GM21576 (cell line): ENCODE data around the gene SNED1.

Experiments used
- ATAC-seq: cut with Tn5 transposase; IDR thresholded peaks from one replicate; pipeline ENCODE4 v1.9.1; 2021; ENCODE audit warnings: mild to moderate bottlenecking, moderate library complexity; ENCODE audit not compliant: unreplicated experiment

The SNED1 gene

GRCh38 chr2:241123816-241124536 lies 125.6 kb downstream of the SNED1 start:
- no peak for ATAC-seq

GRCh38 chr2:241125626-241126025 lies 127.2 kb downstream of the SNED1 start:
- no peak for ATAC-seq

DNA sequence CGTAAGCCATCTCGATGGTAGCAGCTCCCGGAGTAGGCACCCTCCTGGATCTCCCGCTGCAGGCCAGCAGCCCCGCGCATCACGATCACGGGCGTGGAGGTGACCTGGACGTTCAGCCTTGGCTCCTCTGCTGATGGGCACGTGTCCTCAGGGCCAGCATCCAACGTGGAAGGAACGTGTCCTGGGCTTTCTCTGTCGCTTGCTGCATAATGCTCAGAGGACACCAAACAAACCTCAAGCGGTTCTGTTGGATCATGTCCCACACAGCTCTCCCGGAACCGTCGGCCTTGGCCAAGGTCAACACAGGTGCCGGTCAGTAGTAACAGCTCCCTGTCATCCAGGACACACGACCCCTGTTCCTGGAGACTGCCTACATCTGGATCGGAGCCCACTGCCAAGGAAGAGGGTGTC lies 127.8 kb downstream of the SNED1 start:
- no peak for ATAC-seq

GRCh38 chr2:241126771-241127202 lies 128.4 kb downstream of the SNED1 start:
- no peak for ATAC-seq

DNA sequence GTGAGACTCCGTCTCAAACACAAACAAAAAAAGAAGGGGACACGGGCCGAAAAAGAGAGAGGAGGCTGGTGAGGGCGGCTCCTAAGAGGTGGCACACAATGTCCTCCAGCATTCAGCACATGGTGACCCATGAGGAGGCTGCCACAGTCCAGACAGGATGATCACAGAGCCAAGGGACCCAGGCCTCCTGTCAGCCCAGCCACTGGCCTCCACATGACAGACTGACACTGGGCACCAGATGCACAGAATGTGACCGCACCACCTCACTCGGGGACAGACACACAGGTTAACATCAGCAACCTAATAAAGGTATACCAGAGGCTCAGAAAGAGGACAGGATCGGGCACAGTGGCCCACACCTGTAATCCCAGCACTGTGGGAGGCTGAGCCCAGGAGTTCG lies 129.8 kb downstream of the SNED1 start:
- ATAC-seq: no peak

DNA sequence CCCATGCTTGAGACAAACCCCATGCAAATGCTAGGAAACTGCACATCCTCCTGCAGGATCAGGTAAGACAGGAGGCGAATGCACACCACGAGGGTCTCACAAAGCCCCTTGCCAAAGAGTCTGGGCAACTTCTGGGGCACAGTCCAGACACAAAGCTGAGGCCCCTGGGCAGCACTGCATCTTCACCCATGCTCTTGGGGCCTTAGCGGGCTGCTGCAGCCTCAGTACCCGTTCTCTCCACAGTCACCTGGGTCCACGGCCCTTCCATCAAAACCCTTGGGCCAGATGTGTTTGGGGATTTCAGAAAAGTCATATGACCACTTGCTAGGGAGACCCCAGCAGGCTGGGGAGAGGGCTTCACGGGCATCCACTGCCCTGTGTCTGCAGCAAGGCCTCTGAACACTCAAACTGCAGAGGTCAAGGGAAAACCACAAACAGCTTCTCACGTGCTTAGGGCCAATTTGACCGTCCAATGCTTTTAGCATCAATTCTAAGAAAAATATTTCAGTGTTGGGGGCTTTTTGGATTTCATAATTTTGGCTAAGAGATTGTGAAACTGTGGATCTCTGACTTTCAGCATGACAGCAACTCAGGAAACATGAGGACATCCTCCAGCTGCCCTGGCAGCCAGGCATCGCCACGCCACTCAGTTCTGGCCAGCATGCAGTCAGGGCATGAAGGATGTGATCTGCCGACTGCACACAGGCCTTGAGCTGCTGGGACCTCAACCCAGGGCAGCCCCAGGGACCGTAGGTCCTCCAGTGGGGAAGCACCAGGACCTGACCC lies 130.9 kb downstream of the SNED1 start:
- no peak for ATAC-seq

- no peak for ATAC-seq
Observed at GRCh38 chr2:241130316-241130715, 131.9 kb downstream of the SNED1 start.

- no peak for ATAC-seq
Observed at GRCh38 chr2:241131531-241131930, 133.1 kb downstream of the SNED1 start.

DNA sequence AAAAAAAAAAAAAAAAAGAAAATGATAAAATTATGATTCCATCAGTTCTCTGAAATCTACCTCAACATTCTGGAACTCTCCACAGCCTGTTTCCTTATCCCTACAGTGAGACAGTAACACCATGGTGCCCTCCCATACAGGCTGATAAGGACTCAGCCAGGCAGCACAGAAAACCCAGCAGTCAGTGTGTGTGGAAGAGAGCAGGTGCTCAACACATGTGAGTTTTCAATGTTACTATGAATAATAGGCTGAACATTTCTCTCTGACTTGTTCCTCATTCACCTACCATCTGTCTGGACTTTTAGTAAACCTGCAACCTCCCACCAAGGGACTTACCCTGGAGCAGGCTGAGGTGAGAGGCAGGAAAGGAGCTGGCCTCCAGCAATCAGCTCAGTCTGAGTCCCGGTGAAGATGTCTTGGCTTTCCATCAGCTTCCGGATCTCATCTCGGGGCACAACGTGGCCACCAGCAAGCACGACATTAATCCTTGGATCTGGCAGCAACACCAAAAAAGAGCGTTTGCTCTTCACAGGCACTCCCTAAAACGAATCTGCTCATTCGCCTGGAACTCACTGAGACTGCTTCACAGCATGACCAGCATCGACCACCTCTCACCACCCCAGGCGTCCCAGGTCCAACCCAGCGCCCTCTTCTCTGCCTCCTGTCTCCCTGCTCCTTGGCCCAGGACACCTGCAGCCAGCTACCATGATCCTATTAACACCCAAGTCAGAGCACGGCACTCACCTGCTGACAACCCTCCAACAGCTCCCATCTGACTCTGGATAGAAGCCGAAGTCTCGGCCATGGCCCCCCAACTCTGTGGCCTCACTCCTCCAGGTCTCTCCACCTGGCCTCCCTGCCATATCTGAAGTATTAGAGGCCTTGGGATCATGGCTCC lies 134.4 kb downstream of the SNED1 start:
- ATAC-seq: no peak

GRCh38 chr2:241133436-241133820 lies 135.0 kb downstream of the SNED1 start:
- ATAC-seq: no peak

GRCh38 chr2:241134711-241135110 lies 136.3 kb downstream of the SNED1 start:
- no peak for ATAC-seq

- no peak for ATAC-seq
Observed at GRCh38 chr2:241135737-241136136, 137.3 kb downstream of the SNED1 start.

GRCh38 chr2:241136191-241136590 lies 137.8 kb downstream of the SNED1 start:
- no peak for ATAC-seq

DNA sequence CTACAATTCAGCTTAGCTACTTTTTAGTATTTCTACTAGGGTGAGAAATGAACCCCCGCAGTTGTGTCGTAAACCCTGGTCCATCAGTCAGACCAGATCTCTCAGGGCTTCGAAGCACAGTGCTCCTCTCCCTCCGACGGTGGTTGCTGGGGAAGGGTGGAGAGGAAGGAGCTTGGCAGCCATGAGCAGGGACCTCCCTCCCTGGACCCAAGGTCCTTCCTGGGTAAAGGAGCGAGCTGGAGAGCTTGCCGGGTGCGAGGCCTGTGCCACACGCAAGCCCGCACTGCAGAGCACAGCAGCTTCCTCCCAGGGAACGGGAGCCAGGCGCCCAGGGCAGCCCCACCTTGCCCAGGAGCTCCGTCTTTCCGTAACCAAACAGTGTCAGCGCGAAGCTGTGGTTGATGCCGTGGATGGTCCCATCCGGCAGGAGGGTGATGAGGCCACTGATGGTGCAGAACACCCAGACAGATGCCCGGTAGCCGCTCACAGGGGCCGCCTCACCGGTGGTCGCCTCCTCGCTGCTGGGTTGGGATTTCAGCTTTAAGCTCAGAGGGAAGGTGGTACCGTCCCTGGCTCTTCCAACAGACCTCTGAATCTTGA lies 138.3 kb downstream of the SNED1 start:
- ATAC-seq: no peak

DNA sequence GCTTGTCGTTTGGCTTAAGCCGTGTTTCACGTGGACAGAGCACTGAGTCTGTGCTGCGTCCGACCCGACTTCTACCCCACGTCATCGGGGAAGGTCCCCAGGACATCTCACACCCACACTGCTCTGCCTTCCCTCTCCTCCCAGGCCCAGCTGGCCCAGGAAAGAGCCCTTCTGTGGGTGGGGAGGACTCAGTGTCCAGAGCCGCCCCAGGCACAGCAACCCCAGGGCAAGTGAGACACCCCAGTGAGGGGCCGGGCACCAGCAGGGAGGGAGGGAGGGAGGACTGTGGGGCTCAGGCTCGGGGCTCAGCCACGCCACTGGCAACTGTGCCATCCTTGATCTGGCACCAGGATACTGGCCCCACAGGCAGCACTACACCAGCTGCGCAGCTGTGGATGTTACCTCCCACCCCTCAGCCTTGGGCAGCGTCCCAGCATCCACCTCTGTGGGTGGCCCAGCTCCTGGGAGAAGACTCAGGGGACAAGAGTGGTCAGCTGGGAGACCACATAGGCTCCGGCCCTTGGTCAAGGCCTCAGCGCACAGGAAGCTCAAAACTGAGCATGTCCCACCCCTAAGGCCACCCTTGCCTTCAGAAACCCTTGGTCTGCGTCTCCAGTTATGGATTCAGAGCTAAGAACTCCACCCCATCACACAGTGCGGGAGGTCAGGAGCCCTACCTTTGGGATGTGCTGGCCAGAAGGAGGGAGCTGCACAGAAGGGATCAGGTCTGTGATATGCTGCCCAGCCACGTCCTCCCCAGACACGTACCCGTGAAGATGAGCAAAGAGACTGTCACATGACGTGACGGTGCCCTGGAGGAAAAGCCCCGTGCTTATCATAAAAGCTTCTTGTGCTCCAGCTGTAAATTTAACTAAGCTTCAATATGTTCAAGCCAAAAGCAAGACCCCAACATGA lies 139.1 kb downstream of the SNED1 start:
- no peak for ATAC-seq

DNA sequence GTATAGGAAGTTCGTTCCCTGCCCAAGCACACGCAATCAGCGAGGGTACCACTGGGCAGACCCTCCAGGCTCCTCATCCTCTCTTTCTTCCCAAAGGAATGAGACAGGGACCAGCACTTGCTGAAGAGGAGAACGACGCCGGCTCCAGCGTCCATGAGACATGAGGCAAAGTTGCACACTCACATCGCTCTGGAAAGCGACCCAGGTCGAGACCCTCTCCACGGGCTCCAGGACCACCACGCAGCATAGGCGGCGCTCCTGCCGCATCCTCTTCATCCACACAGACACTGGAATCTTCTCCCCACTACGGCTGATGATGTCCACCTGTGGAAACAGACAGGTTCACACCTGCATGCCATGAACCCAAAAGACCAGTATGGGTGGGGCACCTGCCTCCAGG lies 140.1 kb downstream of the SNED1 start:
- ATAC-seq: no peak

GRCh38 chr2:241139531-241140444 lies 141.4 kb downstream of the SNED1 start:
- no peak for ATAC-seq

DNA sequence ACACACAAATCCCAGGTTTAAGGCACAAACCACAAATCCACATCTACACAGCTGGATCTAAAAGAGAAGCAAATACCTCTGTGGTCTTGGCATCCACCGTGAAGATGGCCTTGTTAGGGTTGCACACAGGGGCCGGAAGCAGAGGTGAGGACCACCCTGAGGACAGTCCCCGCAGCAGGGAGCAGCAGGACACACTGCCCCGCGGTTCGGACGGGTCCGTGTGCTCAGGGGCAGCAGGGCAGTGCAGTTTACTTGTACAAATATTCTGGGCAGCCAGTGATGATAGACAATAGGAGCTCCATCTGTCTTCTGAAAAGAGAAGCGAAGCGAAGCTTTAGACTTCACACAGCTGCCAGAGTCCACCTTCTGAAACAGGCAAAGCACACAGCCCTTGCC lies 142.0 kb downstream of the SNED1 start:
- no peak for ATAC-seq

DNA sequence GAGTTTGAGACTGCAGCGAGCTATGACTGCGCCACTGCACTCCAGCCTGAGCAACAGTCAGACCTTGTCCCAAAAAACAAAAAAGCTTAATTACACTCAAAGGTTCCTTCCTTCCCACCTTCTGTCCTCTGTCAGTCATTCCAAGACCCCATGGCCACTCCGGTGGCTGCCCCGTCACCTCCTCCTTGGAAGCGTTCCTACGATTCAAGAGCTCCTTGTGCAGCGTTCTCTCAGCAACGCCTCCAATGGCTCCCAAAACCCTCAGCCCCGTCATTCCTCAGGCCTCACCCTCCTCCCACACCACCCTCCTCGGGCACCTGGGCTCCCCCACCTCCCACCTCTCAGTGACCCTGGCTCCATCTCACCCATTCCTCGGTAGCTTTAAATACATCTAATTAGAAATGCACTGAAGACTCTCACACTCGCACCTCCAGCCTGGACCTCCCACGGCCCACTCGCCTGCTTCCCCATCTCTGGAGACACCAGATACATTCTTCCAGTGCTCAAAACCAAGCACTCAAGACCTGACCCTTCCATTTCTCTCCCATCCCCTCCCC lies 142.9 kb downstream of the SNED1 start:
- no peak for ATAC-seq
